ENCODE results near the gene HECTD4.

DNA sequence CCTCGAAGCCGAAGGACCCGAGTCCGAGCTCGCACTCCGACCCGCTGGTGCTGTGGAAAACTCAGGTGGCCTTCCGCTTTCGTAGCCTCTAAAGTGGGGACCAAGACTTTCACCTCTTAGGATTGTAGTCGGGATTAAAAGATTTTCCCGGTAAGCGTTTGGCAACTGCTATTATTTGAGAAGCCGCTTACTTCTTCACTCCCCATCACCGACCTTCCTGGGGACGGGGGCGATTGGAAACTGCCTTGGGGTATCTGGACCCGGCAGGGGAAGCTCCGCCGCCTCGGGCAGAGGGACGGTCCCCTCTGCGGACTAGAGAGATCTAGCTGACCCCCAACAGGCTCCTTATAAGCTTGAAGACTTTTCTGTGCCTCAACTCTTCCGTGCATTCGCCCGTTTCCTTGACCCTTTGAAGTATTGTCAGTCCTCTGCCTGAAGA, 256.2 kb downstream of the HECTD4 start:
- TF ChIP-seq, protein P1, sequence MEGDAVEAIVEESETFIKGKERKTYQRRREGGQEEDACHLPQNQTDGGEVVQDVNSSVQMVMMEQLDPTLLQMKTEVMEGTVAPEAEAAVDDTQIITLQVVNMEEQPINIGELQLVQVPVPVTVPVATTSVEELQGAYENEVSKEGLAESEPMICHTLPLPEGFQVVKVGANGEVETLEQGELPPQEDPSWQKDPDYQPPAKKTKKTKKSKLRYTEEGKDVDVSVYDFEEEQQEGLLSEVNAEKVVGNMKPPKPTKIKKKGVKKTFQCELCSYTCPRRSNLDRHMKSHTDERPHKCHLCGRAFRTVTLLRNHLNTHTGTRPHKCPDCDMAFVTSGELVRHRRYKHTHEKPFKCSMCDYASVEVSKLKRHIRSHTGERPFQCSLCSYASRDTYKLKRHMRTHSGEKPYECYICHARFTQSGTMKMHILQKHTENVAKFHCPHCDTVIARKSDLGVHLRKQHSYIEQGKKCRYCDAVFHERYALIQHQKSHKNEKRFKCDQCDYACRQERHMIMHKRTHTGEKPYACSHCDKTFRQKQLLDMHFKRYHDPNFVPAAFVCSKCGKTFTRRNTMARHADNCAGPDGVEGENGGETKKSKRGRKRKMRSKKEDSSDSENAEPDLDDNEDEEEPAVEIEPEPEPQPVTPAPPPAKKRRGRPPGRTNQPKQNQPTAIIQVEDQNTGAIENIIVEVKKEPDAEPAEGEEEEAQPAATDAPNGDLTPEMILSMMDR (conservative IDR thresholded peaks at IDR 0.05; ENCODE audit: low read depth in 2 of 2), result no peak
- TF ChIP-seq EZH2 (IDR thresholded peaks at IDR 0.05; ENCODE audit: low read depth, unreplicated experiment) (no peak), POLR2AphosphoS5 (IDR thresholded peaks at IDR 0.05; ENCODE audit: low read depth) (no peak), CREB1 (CRISPR knock-in tag; IDR thresholded peaks at IDR 0.05; ENCODE audit: low read depth) (no peak), EZH2phosphoT487 (IDR thresholded peaks at IDR 0.05; ENCODE audit: unreplicated experiment) (no peak), JUNB (IDR thresholded peaks at IDR 0.05; ENCODE audit: unreplicated experiment) (no peak), STAT1 (IDR thresholded peaks at IDR 0.05; ENCODE audit: unreplicated experiment) (no peak)
- TF ChIP-seq, protein P2, sequence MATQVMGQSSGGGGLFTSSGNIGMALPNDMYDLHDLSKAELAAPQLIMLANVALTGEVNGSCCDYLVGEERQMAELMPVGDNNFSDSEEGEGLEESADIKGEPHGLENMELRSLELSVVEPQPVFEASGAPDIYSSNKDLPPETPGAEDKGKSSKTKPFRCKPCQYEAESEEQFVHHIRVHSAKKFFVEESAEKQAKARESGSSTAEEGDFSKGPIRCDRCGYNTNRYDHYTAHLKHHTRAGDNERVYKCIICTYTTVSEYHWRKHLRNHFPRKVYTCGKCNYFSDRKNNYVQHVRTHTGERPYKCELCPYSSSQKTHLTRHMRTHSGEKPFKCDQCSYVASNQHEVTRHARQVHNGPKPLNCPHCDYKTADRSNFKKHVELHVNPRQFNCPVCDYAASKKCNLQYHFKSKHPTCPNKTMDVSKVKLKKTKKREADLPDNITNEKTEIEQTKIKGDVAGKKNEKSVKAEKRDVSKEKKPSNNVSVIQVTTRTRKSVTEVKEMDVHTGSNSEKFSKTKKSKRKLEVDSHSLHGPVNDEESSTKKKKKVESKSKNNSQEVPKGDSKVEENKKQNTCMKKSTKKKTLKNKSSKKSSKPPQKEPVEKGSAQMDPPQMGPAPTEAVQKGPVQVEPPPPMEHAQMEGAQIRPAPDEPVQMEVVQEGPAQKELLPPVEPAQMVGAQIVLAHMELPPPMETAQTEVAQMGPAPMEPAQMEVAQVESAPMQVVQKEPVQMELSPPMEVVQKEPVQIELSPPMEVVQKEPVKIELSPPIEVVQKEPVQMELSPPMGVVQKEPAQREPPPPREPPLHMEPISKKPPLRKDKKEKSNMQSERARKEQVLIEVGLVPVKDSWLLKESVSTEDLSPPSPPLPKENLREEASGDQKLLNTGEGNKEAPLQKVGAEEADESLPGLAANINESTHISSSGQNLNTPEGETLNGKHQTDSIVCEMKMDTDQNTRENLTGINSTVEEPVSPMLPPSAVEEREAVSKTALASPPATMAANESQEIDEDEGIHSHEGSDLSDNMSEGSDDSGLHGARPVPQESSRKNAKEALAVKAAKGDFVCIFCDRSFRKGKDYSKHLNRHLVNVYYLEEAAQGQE (IDR thresholded peaks at IDR 0.05; ENCODE audit: unreplicated experiment), result no peak
- TF ChIP-seq, protein P3, sequence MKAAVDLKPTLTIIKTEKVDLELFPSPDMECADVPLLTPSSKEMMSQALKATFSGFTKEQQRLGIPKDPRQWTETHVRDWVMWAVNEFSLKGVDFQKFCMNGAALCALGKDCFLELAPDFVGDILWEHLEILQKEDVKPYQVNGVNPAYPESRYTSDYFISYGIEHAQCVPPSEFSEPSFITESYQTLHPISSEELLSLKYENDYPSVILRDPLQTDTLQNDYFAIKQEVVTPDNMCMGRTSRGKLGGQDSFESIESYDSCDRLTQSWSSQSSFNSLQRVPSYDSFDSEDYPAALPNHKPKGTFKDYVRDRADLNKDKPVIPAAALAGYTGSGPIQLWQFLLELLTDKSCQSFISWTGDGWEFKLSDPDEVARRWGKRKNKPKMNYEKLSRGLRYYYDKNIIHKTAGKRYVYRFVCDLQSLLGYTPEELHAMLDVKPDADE (IDR thresholded peaks at IDR 0.05), result no peak

Data from GM23338 (cell line).